K562 (cell line): ENCODE data around the gene ALDH16A1. TPM values are rescaled to one million over a fixed set of nuclear protein-coding genes. Genes with fewer than 3 reads are reported as not detected.
A peak's percentile ranks its signal among the peaks of the same experiment; 100 is the strongest.

Experiments used
- ATF6 ChIP-seq: sonication (generic); formaldehyde crosslinking; IDR thresholded peaks from 2 replicates; pipeline ENCODE4 v1.4.0; 2020; ENCODE audit warnings: mild to moderate bottlenecking, missing genetic modification reagents
- CXXC5 ChIP-seq: fragments of 250-450 bp; sonication (Bioruptor Pico); IDR thresholded peaks from 2 replicates; pipeline ENCODE4 v1.8.0; 2022; ENCODE audit warnings: inconsistent platforms, mild to moderate bottlenecking, moderate library complexity
- E2F3 ChIP-seq: fragments of 250-450 bp; sonication (Bioruptor Pico); IDR thresholded peaks from 2 replicates; pipeline ENCODE4 v1.4.0; 2020; ENCODE audit warnings: mild to moderate bottlenecking
- FIP1L1 ChIP-seq: fragments of 200-400 bp; formaldehyde crosslinking; IDR thresholded peaks from 2 replicates; pipeline ENCODE4 v1.6.1; 2018; ENCODE audit warnings: mild to moderate bottlenecking, low read depth, low read length; ENCODE audit not compliant: poor library complexity, severe bottlenecking
- KDM2B ChIP-seq: fragments of 250-450 bp; sonication (Bioruptor Pico); IDR thresholded peaks from 2 replicates; pipeline ENCODE4 v1.8.0; 2021; ENCODE audit warnings: mild to moderate bottlenecking, moderate library complexity
- MCM5 ChIP-seq: fragments of 450-650 bp; IDR thresholded peaks from 2 replicates; pipeline ENCODE4 v1.6.1; 2016; ENCODE audit warnings: low read depth
- NCOA1 ChIP-seq: fragments of 450-650 bp; IDR thresholded peaks from 2 replicates; pipeline ENCODE4 v1.6.1; 2016; ENCODE audit warnings: low read depth
- RFX5 ChIP-seq: IDR thresholded peaks from 2 replicates; pipeline ENCODE4 v1.6.1; 2011; ENCODE audit warnings: low read depth, mild to moderate bottlenecking, improper control_type of control experiment, low read length
- RHOXF2B ChIP-seq: fragments of 250-450 bp; sonication (Bioruptor Pico); conservative IDR thresholded peaks from 2 replicates; pipeline ENCODE4 v1.5.1; 2021
- SIX5 ChIP-seq, 2 experiments: IDR thresholded peaks; 2 replicates each; pipeline ENCODE4 v1.6.1; 2011; ENCODE audit warnings: low read length in 2 of 2, borderline replicate concordance in 1 of 2, low read depth in 1 of 2, mild to moderate bottlenecking in 1 of 2, moderate library complexity in 1 of 2; ENCODE audit not compliant: insufficient read depth in 1 of 2
- TOE1 ChIP-seq, 2 experiments: fragments of 450-650 bp in 1 of 2; sonication (generic) in 1 of 2; formaldehyde crosslinking in 1 of 2; IDR thresholded peaks; 2 replicates each; pipeline versions ENCODE4 v1.7.1 to v1.8.0; 2016 to 2022; ENCODE audit warnings: borderline replicate concordance in 2 of 2, mild to moderate bottlenecking in 2 of 2, antibody characterized with exemption in 1 of 2, inconsistent platforms in 1 of 2, low read depth in 1 of 2, missing genetic modification reagents in 1 of 2, moderate library complexity in 1 of 2
- ZNF57 ChIP-seq: fragments of 450-650 bp; formaldehyde crosslinking; IDR thresholded peaks from 2 replicates; pipeline ENCODE4 v1.4.0; 2020; ENCODE audit warnings: mild to moderate bottlenecking, moderate library complexity
- polyA plus RNA-seq, 8 experiments: library from polyadenylated mRNA; depleted of rRNA in 4 of 8; stranded (reverse) in 5 of 8; unstranded in 3 of 8; fragments of >200 nt; fragmentation: Nextera tagmentation in 2 of 8; fragmentation: Illumina TruSeq in 1 of 8; extraction: Ambion mirVana in 2 of 8; extraction: Trizol in 1 of 8; gene quantifications; 2 replicates each; pipeline versions ENCODE4 v1.2.1 to v1.2.3, GENCODE V29; 2011 to 2014; ENCODE audit warnings: inconsistent platforms in 1 of 8, missing spikeins in 1 of 8
- total RNA-seq, 7 experiments: library from RNA; depleted of rRNA in 6 of 7; stranded (reverse); fragments of >200 nt in 6 of 7; fragmentation: Illumina TruSeq in 2 of 7; extraction: Trizol in 2 of 7; gene quantifications; 2 replicates each; pipeline versions ENCODE4 v1.2.1 to v1.2.3, GENCODE V29; 2011 to 2021; ENCODE audit warnings: low replicate concordance in 1 of 7
- TF ChIP-seq, protein P1 (sequence below): sonication (generic); formaldehyde crosslinking; IDR thresholded peaks from 2 replicates; pipeline ENCODE4 v1.8.0; 2023; ENCODE audit warnings: missing genetic modification reagents, mild to moderate bottlenecking, borderline replicate concordance
- TF ChIP-seq, protein P2 (sequence below): fragments of 450-650 bp; formaldehyde crosslinking; IDR thresholded peaks from 2 replicates; pipeline ENCODE4 v1.4.0; 2020; ENCODE audit warnings: mild to moderate bottlenecking, moderate library complexity

The ALDH16A1 gene
- total and polyA plus RNA-seq, 9 of the 15 experiments (the other 6 are each of a cell fraction or from before 2014, with no cell fraction given): 2.2 to 52.2 (median 7.6) TPM

GRCh38 chr19:49443366-49444099 is 9.5 kb upstream of the ALDH16A1 start (continued):
- TF ChIP-seq, protein P1, sequence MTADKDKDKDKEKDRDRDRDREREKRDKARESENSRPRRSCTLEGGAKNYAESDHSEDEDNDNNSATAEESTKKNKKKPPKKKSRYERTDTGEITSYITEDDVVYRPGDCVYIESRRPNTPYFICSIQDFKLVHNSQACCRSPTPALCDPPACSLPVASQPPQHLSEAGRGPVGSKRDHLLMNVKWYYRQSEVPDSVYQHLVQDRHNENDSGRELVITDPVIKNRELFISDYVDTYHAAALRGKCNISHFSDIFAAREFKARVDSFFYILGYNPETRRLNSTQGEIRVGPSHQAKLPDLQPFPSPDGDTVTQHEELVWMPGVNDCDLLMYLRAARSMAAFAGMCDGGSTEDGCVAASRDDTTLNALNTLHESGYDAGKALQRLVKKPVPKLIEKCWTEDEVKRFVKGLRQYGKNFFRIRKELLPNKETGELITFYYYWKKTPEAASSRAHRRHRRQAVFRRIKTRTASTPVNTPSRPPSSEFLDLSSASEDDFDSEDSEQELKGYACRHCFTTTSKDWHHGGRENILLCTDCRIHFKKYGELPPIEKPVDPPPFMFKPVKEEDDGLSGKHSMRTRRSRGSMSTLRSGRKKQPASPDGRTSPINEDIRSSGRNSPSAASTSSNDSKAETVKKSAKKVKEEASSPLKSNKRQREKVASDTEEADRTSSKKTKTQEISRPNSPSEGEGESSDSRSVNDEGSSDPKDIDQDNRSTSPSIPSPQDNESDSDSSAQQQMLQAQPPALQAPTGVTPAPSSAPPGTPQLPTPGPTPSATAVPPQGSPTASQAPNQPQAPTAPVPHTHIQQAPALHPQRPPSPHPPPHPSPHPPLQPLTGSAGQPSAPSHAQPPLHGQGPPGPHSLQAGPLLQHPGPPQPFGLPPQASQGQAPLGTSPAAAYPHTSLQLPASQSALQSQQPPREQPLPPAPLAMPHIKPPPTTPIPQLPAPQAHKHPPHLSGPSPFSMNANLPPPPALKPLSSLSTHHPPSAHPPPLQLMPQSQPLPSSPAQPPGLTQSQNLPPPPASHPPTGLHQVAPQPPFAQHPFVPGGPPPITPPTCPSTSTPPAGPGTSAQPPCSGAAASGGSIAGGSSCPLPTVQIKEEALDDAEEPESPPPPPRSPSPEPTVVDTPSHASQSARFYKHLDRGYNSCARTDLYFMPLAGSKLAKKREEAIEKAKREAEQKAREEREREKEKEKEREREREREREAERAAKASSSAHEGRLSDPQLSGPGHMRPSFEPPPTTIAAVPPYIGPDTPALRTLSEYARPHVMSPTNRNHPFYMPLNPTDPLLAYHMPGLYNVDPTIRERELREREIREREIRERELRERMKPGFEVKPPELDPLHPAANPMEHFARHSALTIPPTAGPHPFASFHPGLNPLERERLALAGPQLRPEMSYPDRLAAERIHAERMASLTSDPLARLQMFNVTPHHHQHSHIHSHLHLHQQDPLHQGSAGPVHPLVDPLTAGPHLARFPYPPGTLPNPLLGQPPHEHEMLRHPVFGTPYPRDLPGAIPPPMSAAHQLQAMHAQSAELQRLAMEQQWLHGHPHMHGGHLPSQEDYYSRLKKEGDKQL (CRISPR knock-in tag): peak; percentile 81; the same call in 1 of the 2 replicates
- TF ChIP-seq E2F3 (CRISPR knock-in tag) (peak; percentile 65; the same call in 1 of the 2 replicates), RHOXF2B (CRISPR knock-in tag) (no peak), MCM5 (no peak), ZNF57 (CRISPR knock-in tag) (no peak), TOE1 (IDR thresholded peaks at IDR 0.05; ENCODE audit: borderline replicate concordance) (peak; percentile 76; the same call in 1 of the 2 replicates), TOE1 (CRISPR knock-in tag; IDR thresholded peaks at IDR 0.05; ENCODE audit: borderline replicate concordance, low read depth) (0 out of 2 replicates have a peak, but pooled peaks have one; percentile 56), SIX5 (IDR thresholded peaks at IDR 0.05; ENCODE audit: borderline replicate concordance in 1 of 2, insufficient read depth in 1 of 2, low read depth in 1 of 2, low read length in 2 of 2) (peak; percentile 97 to 98), FIP1L1 (peak; percentile 91), CXXC5 (CRISPR knock-in tag) (peak; percentile 77), NCOA1 (0 out of 2 replicates have a peak, but pooled peaks have one; percentile 8), KDM2B (CRISPR knock-in tag) (peak; percentile 8; the same call in 1 of the 2 replicates), ATF6 (CRISPR knock-in tag) (peak; percentile 44; the same call in 1 of the 2 replicates), RFX5 (no peak)
- TF ChIP-seq, protein P2, sequence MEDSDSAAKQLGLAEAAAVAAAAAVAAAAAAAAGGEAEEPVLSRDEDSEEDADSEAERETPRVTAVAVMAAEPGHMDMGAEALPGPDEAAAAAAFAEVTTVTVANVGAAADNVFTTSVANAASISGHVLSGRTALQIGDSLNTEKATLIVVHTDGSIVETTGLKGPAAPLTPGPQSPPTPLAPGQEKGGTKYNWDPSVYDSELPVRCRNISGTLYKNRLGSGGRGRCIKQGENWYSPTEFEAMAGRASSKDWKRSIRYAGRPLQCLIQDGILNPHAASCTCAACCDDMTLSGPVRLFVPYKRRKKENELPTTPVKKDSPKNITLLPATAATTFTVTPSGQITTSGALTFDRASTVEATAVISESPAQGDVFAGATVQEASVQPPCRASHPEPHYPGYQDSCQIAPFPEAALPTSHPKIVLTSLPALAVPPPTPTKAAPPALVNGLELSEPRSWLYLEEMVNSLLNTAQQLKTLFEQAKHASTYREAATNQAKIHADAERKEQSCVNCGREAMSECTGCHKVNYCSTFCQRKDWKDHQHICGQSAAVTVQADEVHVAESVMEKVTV: peak; percentile 46; the same call in 1 of the 2 replicates
